ENCODE results near the gene TMEM38B. TPM values are rescaled to one million over a fixed set of nuclear protein-coding genes. Genes with fewer than 3 reads are reported as not detected.
"Not testable (repeated sequence)": the region's sequence is repeated elsewhere in the genome, so short reads cannot be mapped to it uniquely, and the experiment has no call there.

The TMEM38B gene
- total and polyA plus RNA-seq, 12 donors = 2.4 to 86.0 (median 22.7) TPM

- no peak for TF ChIP-seq POLR2A (IDR thresholded peaks at IDR 0.05)
- TF ChIP-seq CTCF (IDR thresholded peaks at IDR 0.05) = no peak
- no peaks in the 10 kb centered on the region for H3K27me3 ChIP-seq
- H3K27ac ChIP-seq = no peak overlapping the region
- peaks cover 0 to 8% (median 0%) of the 10 kb centered on the region in 3 donors for H3K9me3 ChIP-seq (replicated peaks in 1 of 3)
- intact Hi-C loops (cut with DNase I) = loop anchor here (5.0 to 10.0 kb wide), 3 partner anchors 61 to 291 kb away; no protein-coding TSS in a partner anchor
- no peaks in the 10 kb centered on the region for H3K4me1 ChIP-seq (replicated peaks in 1 of 2)
- no peak overlapping the region for H3K4me3 ChIP-seq
- DNase-seq = no peak
- WGBS, 4 donors = 78 to 88% (median 82%) methylated on average over 1 of the region's 1 CpG
- H3K36me3 ChIP-seq (replicated peaks in 1 of 2) = no peaks in the 10 kb centered on the region
These were observed 21.8 kb downstream of the TMEM38B start for GRCh38 chr9:105716146-105716545.

DNA sequence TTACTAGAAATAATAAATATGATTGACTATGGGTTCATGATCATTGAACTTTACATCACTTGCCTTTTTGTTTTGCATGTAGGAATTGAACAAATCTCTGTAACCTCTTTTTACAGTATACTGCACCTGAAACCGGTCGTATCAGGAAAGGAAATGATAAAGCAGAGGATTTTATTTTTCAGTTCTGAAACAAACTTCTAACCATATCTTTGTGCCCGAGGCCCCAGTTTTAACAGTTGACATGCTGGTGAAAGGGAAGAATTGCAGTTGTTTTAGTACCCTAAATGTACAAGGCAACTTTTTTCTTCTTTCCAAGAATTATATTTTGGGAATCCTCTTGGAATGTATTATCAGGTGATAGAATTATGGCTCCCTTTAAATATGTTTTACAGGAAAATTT lies 27.8 kb downstream of the TMEM38B start:
- intact Hi-C loops (cut with DNase I) = no loop called here
- no peak overlapping the region for H3K27ac ChIP-seq
- no peak overlapping the region for H3K4me3 ChIP-seq
- H3K36me3 ChIP-seq (replicated peaks in 1 of 2) = no peaks in the 10 kb centered on the region
- 87 to 92% (median 90%) methylated on average over 3 of the region's 3 CpGs for WGBS, 4 donors
- TF ChIP-seq POLR2A (IDR thresholded peaks at IDR 0.05) (no peak), CTCF (IDR thresholded peaks at IDR 0.05) (no peak)
- no peaks in the 10 kb centered on the region for H3K4me1 ChIP-seq (replicated peaks in 1 of 2)
- H3K27me3 ChIP-seq = no peaks in the 10 kb centered on the region
- H3K9me3 ChIP-seq (replicated peaks in 1 of 3) = no peaks in the 10 kb centered on the region
- DNase-seq = no peak

DNA sequence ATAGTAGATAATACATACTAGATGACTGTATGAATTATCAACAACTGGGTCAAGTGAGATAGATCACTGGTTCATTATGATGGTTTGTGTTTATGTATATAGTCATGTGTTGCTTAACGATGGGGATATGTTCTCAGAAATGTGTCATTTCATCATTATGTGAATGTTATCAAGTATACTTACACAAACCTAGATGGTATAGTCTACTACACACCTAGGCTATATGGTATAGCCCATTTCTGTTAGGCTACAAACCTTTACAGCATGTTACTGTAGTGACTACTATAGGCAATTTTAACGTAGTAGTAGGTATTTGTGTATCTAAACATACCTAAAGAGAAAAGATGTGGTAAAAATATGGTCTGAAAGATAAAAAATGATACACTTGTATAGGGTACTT lies 31.0 kb downstream of the TMEM38B start:
- no peak overlapping the region for H3K27ac ChIP-seq
- H3K4me1 ChIP-seq (replicated peaks in 1 of 2) = no peaks in the 10 kb centered on the region
- H3K36me3 ChIP-seq (replicated peaks in 1 of 2) = no peaks in the 10 kb centered on the region
- H3K9me3 ChIP-seq (replicated peaks in 1 of 3) = no peaks in the 10 kb centered on the region
- DNase-seq = no peak
- intact Hi-C loops (cut with DNase I) = no loop called here
- no peak overlapping the region for H3K4me3 ChIP-seq
- no peaks in the 10 kb centered on the region for H3K27me3 ChIP-seq
- no peak for TF ChIP-seq POLR2A (IDR thresholded peaks at IDR 0.05)
- no peak for TF ChIP-seq CTCF (IDR thresholded peaks at IDR 0.05)
- 92 to 100% (median 95%) methylated on average over 2 of the region's 2 CpGs for WGBS, 4 donors

DNA sequence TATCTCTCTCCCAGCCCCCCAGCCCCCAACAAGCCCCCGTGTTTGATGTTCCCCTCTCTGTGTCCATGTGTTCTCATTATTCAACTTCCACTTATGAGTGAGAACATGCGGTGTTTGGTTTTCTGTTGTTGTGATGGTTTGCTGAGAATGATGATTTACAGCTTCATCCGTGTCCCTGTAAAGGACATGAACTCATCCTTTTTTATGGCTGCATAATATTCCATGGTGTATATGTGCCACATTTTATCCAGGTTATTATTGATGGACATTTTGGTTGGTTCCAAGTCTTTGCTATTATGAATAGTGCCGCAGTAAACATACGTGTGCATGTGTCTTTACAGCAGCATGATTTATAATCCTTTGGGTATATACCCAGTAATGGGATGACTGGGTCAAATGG lies 33.9 kb downstream of the TMEM38B start:
- H3K36me3 ChIP-seq (replicated peaks in 1 of 2); H3K9me3 ChIP-seq (replicated peaks in 1 of 3); H3K27me3 ChIP-seq; H3K4me1 ChIP-seq (replicated peaks in 1 of 2); DNase-seq; H3K4me3 ChIP-seq; H3K27ac ChIP-seq; intact Hi-C loops (cut with DNase I): not testable (repeated sequence)
- WGBS, 4 donors = 93 to 98% (median 95%) methylated on average over 5 of the region's 5 CpGs

- 89 to 96% (median 95%) methylated on average over 2 of the region's 2 CpGs for WGBS, 4 donors
- intact Hi-C loops (cut with DNase I); H3K27ac ChIP-seq: not testable (repeated sequence)
These were observed 37.1 kb downstream of the TMEM38B start for GRCh38 chr9:105731420-105731819.

More at GRCh38 chr9:105731420-105731819, 37.1 kb downstream of the TMEM38B start:
- not testable (repeated sequence) for H3K27me3 ChIP-seq; H3K9me3 ChIP-seq (replicated peaks in 1 of 3); H3K36me3 ChIP-seq (replicated peaks in 1 of 2); H3K4me3 ChIP-seq; DNase-seq; H3K4me1 ChIP-seq (replicated peaks in 1 of 2)

All from adrenal gland (tissue), 12 donors.